B cell (primary cell): ENCODE results near the gene SLC2A13. TPM values are rescaled to one million over a fixed set of nuclear protein-coding genes. Genes with fewer than 3 reads are reported as not detected.

Source experiments
- ATAC-seq: fragments of 200-7000 bp; cut with Tn5 transposase; one replicate; pipeline ENCODE4 v1.10.0; 2021; ENCODE audit warnings: low read depth, mild to moderate bottlenecking, moderate number of reproducible peaks, moderate library complexity
- CTCF ChIA-PET: fragments of 350-600 bp; sonication (Branson Sonifier 250); formaldehyde crosslinking; loops from one replicate; lab custom pipeline; 2021; ENCODE audit warnings: antibody characterized with exemption, inconsistent platforms; lab: Charles Lee
- POLR2A ChIA-PET: fragments of 350-600 bp; sonication (Branson Sonifier 250); formaldehyde crosslinking; loops from one replicate; lab custom pipeline; 2021; ENCODE audit warnings: antibody characterized with exemption; lab: Charles Lee
- DNase-seq: peaks from one replicate; pipeline ENCODE4 v3.0.0; 2013
- H2AFZ ChIP-seq: 2 replicates; pipeline ENCODE4 v1.6.1; 2012; ENCODE audit warnings: mild to moderate bottlenecking, low read depth, low read length; ENCODE audit not compliant: insufficient read depth, poor library complexity, severe bottlenecking
- H3K27ac ChIP-seq, 2 donors: 1 replicate in 1 of 2; 2 replicates in 1 of 2; pipeline ENCODE4 v1.5.1; 2012 to 2013; ENCODE audit warnings: low read length in 2 of 2, mild to moderate bottlenecking in 2 of 2, moderate library complexity in 1 of 2
- H3K27me3 ChIP-seq, 4 experiments: fragments of 200-600 bp in 1 of 4; sonication (generic) in 1 of 4; replicated peaks in 1 of 4; 1 replicate in 2 of 4; 2 replicates in 2 of 4; pipeline versions ENCODE4 v1.6.1 to v1.7.0; 2013 to 2016; ENCODE audit warnings: low read length in 3 of 4, mild to moderate bottlenecking in 2 of 4, mixed read lengths in 1 of 4, moderate library complexity in 1 of 4; ENCODE audit not compliant: insufficient read depth in 4 of 4, control insufficient read depth in 3 of 4; ENCODE audit errors: control extremely low read depth in 1 of 4
- H3K36me3 ChIP-seq, 2 experiments: replicated peaks in 1 of 2; 1 replicate in 1 of 2; 2 replicates in 1 of 2; pipeline versions ENCODE4 v1.6.1 to v1.7.1; 2013; ENCODE audit warnings: low read length in 1 of 2; ENCODE audit not compliant: insufficient read depth in 2 of 2, control insufficient read depth in 1 of 2; ENCODE audit errors: control extremely low read depth in 1 of 2, extremely low read depth in 1 of 2
- H3K4me1 ChIP-seq, 2 donors: fragments of 200-600 bp in 1 of 2; sonication (generic) in 1 of 2; 1 replicate in 1 of 2; 2 replicates in 1 of 2; pipeline versions ENCODE4 v1.5.1 to v1.6.1; 2013 to 2017; ENCODE audit warnings: low read length in 2 of 2; ENCODE audit not compliant: control insufficient read depth in 2 of 2, insufficient read depth in 2 of 2
- H3K4me2 ChIP-seq: replicated peaks from 2 replicates; pipeline ENCODE3; 2012; ENCODE audit warnings: mild to moderate bottlenecking, low read depth, low read length; ENCODE audit not compliant: poor library complexity, severe bottlenecking
- H3K4me3 ChIP-seq, 5 experiments: fragments of 200-600 bp in 1 of 5; sonication (generic) in 1 of 5; 1 replicate in 3 of 5; 2 replicates in 2 of 5; pipeline versions ENCODE4 v1.5.1 to v1.7.0; 2011 to 2016; ENCODE audit warnings: low read length in 4 of 5, mild to moderate bottlenecking in 4 of 5, low read depth in 2 of 5, control low read depth in 1 of 5, moderate library complexity in 1 of 5; ENCODE audit not compliant: insufficient read depth in 1 of 5; ENCODE audit errors: control extremely low read depth in 1 of 5, extremely low read depth in 1 of 5
- H3K79me2 ChIP-seq: fragments of 200-600 bp; sonication (generic); one replicate; pipeline ENCODE4 v1.6.0; 2016; ENCODE audit warnings: low read length; ENCODE audit not compliant: control insufficient read depth, insufficient read depth
- H3K9ac ChIP-seq: fragments of 200-600 bp; sonication (generic); 2 replicates; pipeline ENCODE4 v1.6.1; 2017; ENCODE audit warnings: mild to moderate bottlenecking, low read length, moderate library complexity
- H3K9me3 ChIP-seq, 3 donors: one replicate each; pipeline versions ENCODE4 v1.6.1 to v1.7.1; 2013; ENCODE audit warnings: low read length in 2 of 3; ENCODE audit not compliant: control insufficient read depth in 2 of 3, insufficient read depth in 1 of 3; ENCODE audit errors: control extremely low read depth in 1 of 3
- H4K20me1 ChIP-seq: 2 replicates; pipeline ENCODE4 v1.6.0; 2012; ENCODE audit warnings: mild to moderate bottlenecking, low read length; ENCODE audit not compliant: insufficient read depth, control insufficient read depth, poor library complexity, severe bottlenecking
- H3K27ac Mint-ChIP-seq: one replicate; pipeline ENCODE4 v1.8.0; 2021; ENCODE audit warnings: mixed read lengths
- H3K27me3 Mint-ChIP-seq: one replicate; pipeline ENCODE4 v1.8.0; 2021; ENCODE audit warnings: mixed read lengths
- H3K4me1 Mint-ChIP-seq: one replicate; pipeline ENCODE4 v1.8.0; 2021; ENCODE audit warnings: mixed read lengths
- H3K4me3 Mint-ChIP-seq: one replicate; pipeline ENCODE4 v1.8.0; 2021; ENCODE audit warnings: mixed read lengths
- H3K9me3 Mint-ChIP-seq: one replicate; pipeline ENCODE4 v1.8.0; 2022; ENCODE audit warnings: mixed read lengths; ENCODE audit not compliant: insufficient read depth
- EZH2 ChIP-seq: IDR thresholded peaks from 2 replicates; pipeline ENCODE4 v1.6.1; 2012; ENCODE audit warnings: borderline replicate concordance, low read depth, mild to moderate bottlenecking, moderate library complexity, low read length; ENCODE audit not compliant: insufficient read depth, poor library complexity, severe bottlenecking
- whole genome bisulfite sequencing: methylation state at CpG from one replicate; pipeline ENCODE4 v1.1.5; 2013; ENCODE audit warnings: missing lambda C conversion rate; ENCODE audit not compliant: insufficient coverage; 5-methylcytosine and 5-hydroxymethylcytosine counted together
- intact Hi-C: fragments of 100-400 bp; cut with micrococcal nuclease; formaldehyde crosslinking; loops from one replicate; pipeline ENCODE4 v1.10.0; 2022
- polyA plus RNA-seq: library from polyadenylated mRNA; depleted of rRNA; stranded (reverse); fragments of >200 nt; gene quantifications from 2 replicates; pipeline ENCODE4 v1.2.3, GENCODE V29; 2012
- total RNA-seq, 2 donors: library from RNA; stranded (reverse); fragments of 120-200 nt in 1 of 2; gene quantifications; 1 replicate in 1 of 2; 2 replicates in 1 of 2; pipeline versions ENCODE4 v1.2.3 to v1.2.4, GENCODE V29; 2013 to 2022
- TF ChIP-seq, protein P1 (sequence below): fragments of 200-600 bp; IDR thresholded peaks from one replicate; pipeline ENCODE4 v1.8.0; 2022; ENCODE audit warnings: antibody characterized with exemption, mild to moderate bottlenecking

The SLC2A13 gene
- total and polyA plus RNA-seq, 2 donors (not counting 1 experiment from before 2014, with no cell fraction given): 2.1 to 8.6 TPM

- no peaks in the 10 kb centered on the region for H3K9me3 ChIP-seq
- ChIA-PET POLR2A (no interaction called here), CTCF (no interaction called here)
- no peaks in the 10 kb centered on the region for H3K36me3 ChIP-seq
- no peaks in the 10 kb centered on the region for H3K27me3 Mint-ChIP-seq
- no peaks in the 10 kb centered on the region for H3K4me1 Mint-ChIP-seq
- H3K9me3 Mint-ChIP-seq: no peaks in the 10 kb centered on the region
- ATAC-seq: no peak
- H3K27ac ChIP-seq: no peak overlapping the region
- no peak overlapping the region for H3K4me3 ChIP-seq
- H3K4me3 Mint-ChIP-seq: no peak overlapping the region
- no peaks in the 10 kb centered on the region for H3K79me2 ChIP-seq
- H3K9ac ChIP-seq: no peak overlapping the region
- TF ChIP-seq, protein P1, sequence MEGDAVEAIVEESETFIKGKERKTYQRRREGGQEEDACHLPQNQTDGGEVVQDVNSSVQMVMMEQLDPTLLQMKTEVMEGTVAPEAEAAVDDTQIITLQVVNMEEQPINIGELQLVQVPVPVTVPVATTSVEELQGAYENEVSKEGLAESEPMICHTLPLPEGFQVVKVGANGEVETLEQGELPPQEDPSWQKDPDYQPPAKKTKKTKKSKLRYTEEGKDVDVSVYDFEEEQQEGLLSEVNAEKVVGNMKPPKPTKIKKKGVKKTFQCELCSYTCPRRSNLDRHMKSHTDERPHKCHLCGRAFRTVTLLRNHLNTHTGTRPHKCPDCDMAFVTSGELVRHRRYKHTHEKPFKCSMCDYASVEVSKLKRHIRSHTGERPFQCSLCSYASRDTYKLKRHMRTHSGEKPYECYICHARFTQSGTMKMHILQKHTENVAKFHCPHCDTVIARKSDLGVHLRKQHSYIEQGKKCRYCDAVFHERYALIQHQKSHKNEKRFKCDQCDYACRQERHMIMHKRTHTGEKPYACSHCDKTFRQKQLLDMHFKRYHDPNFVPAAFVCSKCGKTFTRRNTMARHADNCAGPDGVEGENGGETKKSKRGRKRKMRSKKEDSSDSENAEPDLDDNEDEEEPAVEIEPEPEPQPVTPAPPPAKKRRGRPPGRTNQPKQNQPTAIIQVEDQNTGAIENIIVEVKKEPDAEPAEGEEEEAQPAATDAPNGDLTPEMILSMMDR: no peak
- no peak for TF ChIP-seq EZH2
- DNase-seq: no peak
- no peaks in the 10 kb centered on the region for H4K20me1 ChIP-seq
- H3K27me3 ChIP-seq: no peaks in the 10 kb centered on the region
- H3K4me1 ChIP-seq: no peaks in the 10 kb centered on the region
- no peak overlapping the region for H3K4me2 ChIP-seq
- intact Hi-C loops: no loop called here
- no peak overlapping the region for H3K27ac Mint-ChIP-seq
- H2AFZ ChIP-seq: no peak overlapping the region
Measured at GRCh38 chr12:40127408-40127807, 21.5 kb upstream of the SLC2A13 start.

DNA sequence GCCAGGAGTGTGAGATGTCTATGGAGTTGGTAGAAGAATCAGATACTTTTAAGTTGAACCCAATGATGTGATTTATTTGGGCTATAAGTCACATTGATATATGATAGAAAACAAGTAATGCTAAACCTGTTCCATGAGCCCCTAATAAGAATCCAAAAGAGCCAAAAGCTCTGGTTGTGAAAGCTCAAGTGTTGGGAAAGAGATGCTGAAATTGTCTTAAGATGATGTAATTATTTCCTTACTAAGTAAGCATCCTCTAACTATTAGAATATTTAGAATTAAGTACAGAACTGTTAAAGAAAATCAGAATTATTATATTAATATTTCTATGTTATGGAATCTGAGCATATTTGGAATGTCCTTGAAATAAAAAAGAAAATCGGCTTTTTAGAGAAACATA, 17.6 kb upstream of the SLC2A13 start:
- no peak overlapping the region for H3K27ac ChIP-seq
- H3K9me3 Mint-ChIP-seq: no peaks in the 10 kb centered on the region
- no peaks in the 10 kb centered on the region for H3K27me3 ChIP-seq
- H2AFZ ChIP-seq: no peak overlapping the region
- intact Hi-C loops: no loop called here
- H3K27me3 Mint-ChIP-seq: no peaks in the 10 kb centered on the region
- ChIA-PET CTCF (interaction anchor here (0.9 kb wide), 1 partner anchor 17 kb away, joined by 3 read pairs; no protein-coding TSS in a partner anchor), POLR2A (no interaction called here)
- no peaks in the 10 kb centered on the region for H3K4me1 ChIP-seq
- no peak overlapping the region for H3K4me3 Mint-ChIP-seq
- H3K36me3 ChIP-seq: no peaks in the 10 kb centered on the region
- TF ChIP-seq, protein P1: no peak
- no peak overlapping the region for H3K4me2 ChIP-seq
- H3K4me3 ChIP-seq: no peak overlapping the region
- H4K20me1 ChIP-seq: no peaks in the 10 kb centered on the region
- ATAC-seq: no peak
- no peaks in the 10 kb centered on the region for H3K79me2 ChIP-seq
- no CpG with 5 or more reads among the region's 1 CpG for WGBS
- DNase-seq: no peak
- no peaks in the 10 kb centered on the region for H3K4me1 Mint-ChIP-seq
- no peak overlapping the region for H3K27ac Mint-ChIP-seq
- no peaks in the 10 kb centered on the region for H3K9me3 ChIP-seq
- H3K9ac ChIP-seq: no peak overlapping the region
